ENCODE data around the gene FPGS.

- TF ChIP-seq ZNF423 (CRISPR knock-in tag; IDR thresholded peaks at IDR 0.05), result no peak
- TF ChIP-seq NR2C2 (CRISPR knock-in tag; IDR thresholded peaks at IDR 0.05), result no peak
- no peak for TF ChIP-seq NFE2L1 (CRISPR knock-in tag; IDR thresholded peaks at IDR 0.05)
- TF ChIP-seq PRDM15 (CRISPR knock-in tag; IDR thresholded peaks at IDR 0.05), result no peak
- no peak for TF ChIP-seq CTCF (IDR thresholded peaks at IDR 0.05)
- TF ChIP-seq SP1 (CRISPR knock-in tag; conservative IDR thresholded peaks at IDR 0.05), result no peak
- no peak for TF ChIP-seq GABPB1 (CRISPR knock-in tag; IDR thresholded peaks at IDR 0.05)
- no peak for TF ChIP-seq NFYB (CRISPR knock-in tag; conservative IDR thresholded peaks at IDR 0.05; ENCODE audit: low read depth)
- TF ChIP-seq KAT7 (CRISPR knock-in tag; IDR thresholded peaks at IDR 0.05; ENCODE audit: borderline replicate concordance), result no peak
- no peak for TF ChIP-seq NR3C1 (CRISPR knock-in tag; conservative IDR thresholded peaks at IDR 0.05; ENCODE audit: low read depth)
- TF ChIP-seq FOXP1 (CRISPR knock-in tag; IDR thresholded peaks at IDR 0.05; ENCODE audit: borderline replicate concordance), result no peak
Observed at GRCh38 chr9:127812011-127812410, 9.3 kb downstream of the FPGS start.

Data from WTC11 (cell line).